Spleen (tissue), 7 donors: ENCODE results near the gene LTB.

ENCODE experiments used
- CTCF ChIP-seq, 11 experiments: fragments of 200-600 bp in 7 of 11; fragments of 450-650 bp in 4 of 11; sonication (generic) in 4 of 11; IDR thresholded peaks in 8 of 11; conservative IDR thresholded peaks in 3 of 11; 1 replicate in 7 of 11; 2 replicates in 4 of 11; pipeline versions ENCODE4 v1.4.0 to v1.8.0; 2016 to 2021; ENCODE audit warnings: antibody characterized with exemption in 11 of 11, inconsistent platforms in 4 of 11, mild to moderate bottlenecking in 1 of 11
- POLR2A ChIP-seq, 3 donors: fragments of 450-650 bp; IDR thresholded peaks; one replicate each; pipeline ENCODE4 v1.5.1; 2017; ENCODE audit warnings: antibody characterized with exemption in 3 of 3, mild to moderate bottlenecking in 1 of 3
- POLR2AphosphoS5 ChIP-seq, 3 donors: sonication (generic); formaldehyde crosslinking; IDR thresholded peaks; one replicate each; pipeline ENCODE4 v1.5.1; 2017; ENCODE audit warnings: antibody characterized with exemption in 3 of 3
- donor health status: DM: no; HTN: no; CAD: no; lungs with moderate emphysema.
- donor health status: DM: no; HTN: no; CAD: no.
- donor health status: DM: no; HTN: no; CAD: no.

- TF ChIP-seq CTCF (IDR thresholded peaks at IDR 0.05 in 8 of 11, conservative IDR thresholded peaks at IDR 0.05 in 3 of 11) (no peak), POLR2AphosphoS5 (IDR thresholded peaks at IDR 0.05) (peak; percentile 19 to 78 (median 22)), POLR2A (IDR thresholded peaks at IDR 0.05) (no peak)
Measured at GRCh38 chr6:31534521-31535040, 47.6 kb downstream of the LTB start.
